Erythroblast (primary cell): ENCODE results near the gene SSU72.

Source experiments
- DNase-seq, 2 experiments: peaks; one replicate each; lab custom pipeline; 2025; lab: John Stamatoyannopoulos, UW
- GATA1 ChIP-seq: IDR thresholded peaks from 2 replicates; pipeline ENCODE4 v1.6.1; 2011; ENCODE audit warnings: low read depth, mild to moderate bottlenecking, control low read depth, low read length, moderate library complexity
- POLR2A ChIP-seq: IDR thresholded peaks from 2 replicates; pipeline ENCODE4 v1.6.1; 2011; ENCODE audit warnings: mild to moderate bottlenecking, low read length

The SSU72 gene

GRCh38 chr1:1594602-1595260 is 20.1 kb upstream of the SSU72 start:
- DNase-seq, result no peak
- TF ChIP-seq GATA1 (no peak), POLR2A (no peak)

GRCh38 chr1:1593834-1594601 is 19.4 kb upstream of the SSU72 start:
- no peak for DNase-seq
- TF ChIP-seq POLR2A (no peak), GATA1 (no peak)

- TF ChIP-seq POLR2A (no peak), GATA1 (no peak)
- no peak for DNase-seq
Measured at GRCh38 chr1:1591452-1591851, 16.8 kb upstream of the SSU72 start.

GRCh38 chr1:1583347-1584010 is 8.8 kb upstream of the SSU72 start:
- no peak for DNase-seq
- TF ChIP-seq GATA1, result no peak
- TF ChIP-seq POLR2A, result no peak

- DNase-seq, result no peak
- TF ChIP-seq POLR2A (no peak), GATA1 (no peak)
Measured at GRCh38 chr1:1582585-1583346, 8.1 kb upstream of the SSU72 start.

- DNase-seq, result no peak
- TF ChIP-seq POLR2A (no peak), GATA1 (no peak)
Measured at GRCh38 chr1:1578371-1578940, 3.8 kb upstream of the SSU72 start.

GRCh38 chr1:1577367-1578011 is 2.8 kb upstream of the SSU72 start:
- DNase-seq, result no peak
- no peak for TF ChIP-seq POLR2A
- TF ChIP-seq GATA1, result no peak

- DNase-seq, result peak; percentile 90 to 93
- no peak for TF ChIP-seq GATA1
- TF ChIP-seq POLR2A, result no peak
Measured at GRCh38 chr1:1573843-1574720, 581 bp downstream of the SSU72 start.

- TF ChIP-seq GATA1 (no peak), POLR2A (no peak)
- DNase-seq, result no peak
Measured at GRCh38 chr1:1569341-1569740, 5.3 kb downstream of the SSU72 start.

GRCh38 chr1:1567891-1568291 is 6.8 kb downstream of the SSU72 start:
- no peak for DNase-seq
- no peak for TF ChIP-seq GATA1
- TF ChIP-seq POLR2A, result no peak

- DNase-seq, result no peak
- no peak for TF ChIP-seq POLR2A
- TF ChIP-seq GATA1, result no peak
Measured at GRCh38 chr1:1567152-1567875, 7.3 kb downstream of the SSU72 start.
